ENCODE results near the gene COL9A1. TPM values are rescaled to one million over a fixed set of nuclear protein-coding genes. Genes with fewer than 3 reads are reported as not detected.

COL9A1 gene
- total RNA-seq, 4 donors from 2014 or later = 0.66 to 2.3 (median 1.2) TPM; not detected in 1

- H3K9me3 ChIP-seq = no peaks in the 10 kb centered on the region
- H3K27me3 ChIP-seq = peaks cover 0 to 30% of the 10 kb centered on the region in 2 donors
- H3K36me3 ChIP-seq = no peaks in the 10 kb centered on the region
- TF ChIP-seq POLR2A (IDR thresholded peaks at IDR 0.05) (no peak), CTCF (IDR thresholded peaks at IDR 0.05) (no peak), EP300 (IDR thresholded peaks at IDR 0.05) (no peak)
- no peak for DNase-seq (ENCODE audit: low spot score in 2 of 2)
- peaks cover 0 to 17% (median 0%) of the 10 kb centered on the region in 4 donors for H3K4me1 ChIP-seq
- H3K4me3 ChIP-seq = peak overlapping the region; percentile 16 to 48 (median 19)
- no peak overlapping the region for H3K27ac ChIP-seq
- WGBS, 2 donors = 2 to 3% methylated on average over 37 to 39 of the region's 39 CpGs
These were observed 20.5 kb downstream of the COL9A1 start for GRCh38 chr6:70282312-70282918.

- no peak overlapping the region for H3K27ac ChIP-seq
- no peaks in the 10 kb centered on the region for H3K36me3 ChIP-seq
- TF ChIP-seq CTCF (IDR thresholded peaks at IDR 0.05) = no peak
- no peak for TF ChIP-seq POLR2A (IDR thresholded peaks at IDR 0.05)
- no peak for TF ChIP-seq EP300 (IDR thresholded peaks at IDR 0.05)
- WGBS, 2 donors = 26 to 30% methylated on average over 8 of the region's 8 CpGs
- H3K4me3 ChIP-seq = peak overlapping the region in 2 of 4 donors; percentile 16 to 48
- DNase-seq (ENCODE audit: low spot score in 2 of 2) = no peak
- peaks cover 0 to 28% of the 10 kb centered on the region in 2 donors for H3K27me3 ChIP-seq
- H3K4me1 ChIP-seq = peaks cover 0 to 17% (median 0%) of the 10 kb centered on the region in 4 donors
- H3K9me3 ChIP-seq = no peaks in the 10 kb centered on the region
These were observed 21.0 kb downstream of the COL9A1 start for GRCh38 chr6:70281923-70282311.

- 71% methylated on average over 15 of the region's 15 CpGs for WGBS, 2 donors
- TF ChIP-seq EP300 (IDR thresholded peaks at IDR 0.05) (no peak), POLR2A (IDR thresholded peaks at IDR 0.05) (no peak), CTCF (IDR thresholded peaks at IDR 0.05) (no peak)
These were observed 22.5 kb downstream of the COL9A1 start for GRCh38 chr6:70280400-70280853.

GRCh38 chr6:70277470-70277869 is 25.4 kb downstream of the COL9A1 start:
- WGBS, 2 donors = 64 to 75% methylated on average over 2 of the region's 2 CpGs
- no peak for DNase-seq (ENCODE audit: low spot score in 2 of 2)
- H3K4me1 ChIP-seq = peaks cover 0 to 8% (median 0%) of the 10 kb centered on the region in 4 donors
- TF ChIP-seq EP300 (IDR thresholded peaks at IDR 0.05) (no peak), POLR2A (IDR thresholded peaks at IDR 0.05) (no peak), CTCF (IDR thresholded peaks at IDR 0.05) (no peak)
- no peaks in the 10 kb centered on the region for H3K36me3 ChIP-seq
- H3K27me3 ChIP-seq = peaks cover 0 to 10% of the 10 kb centered on the region in 2 donors
- no peaks in the 10 kb centered on the region for H3K9me3 ChIP-seq
- H3K4me3 ChIP-seq = no peak overlapping the region
- H3K27ac ChIP-seq = no peak overlapping the region

More at GRCh38 chr6:70280400-70280853, 22.5 kb downstream of the COL9A1 start:
- DNase-seq (ENCODE audit: low spot score in 2 of 2) = no peak
- no peak overlapping the region for H3K4me3 ChIP-seq
- H3K27me3 ChIP-seq = peaks cover 0 to 28% of the 10 kb centered on the region in 2 donors
- no peak overlapping the region for H3K27ac ChIP-seq
- no peaks in the 10 kb centered on the region for H3K36me3 ChIP-seq
- H3K9me3 ChIP-seq = no peaks in the 10 kb centered on the region
- peaks cover 0 to 17% (median 0%) of the 10 kb centered on the region in 4 donors for H3K4me1 ChIP-seq

GRCh38 chr6:70274338-70274737 is 28.5 kb downstream of the COL9A1 start:
- 83 to 92% methylated on average over 4 of the region's 4 CpGs for WGBS, 2 donors
- Histone ChIP-seq H3K9me3 (no peaks in the 10 kb centered on the region), H3K4me1 (no peaks in the 10 kb centered on the region), H3K27ac (no peak overlapping the region), H3K27me3 (no peaks in the 10 kb centered on the region), H3K4me3 (no peak overlapping the region), H3K36me3 (no peaks in the 10 kb centered on the region)
- TF ChIP-seq EP300 (IDR thresholded peaks at IDR 0.05) (no peak), POLR2A (IDR thresholded peaks at IDR 0.05) (no peak), CTCF (IDR thresholded peaks at IDR 0.05) (no peak)
- no peak for DNase-seq (ENCODE audit: low spot score in 2 of 2)

All from tibial nerve (tissue), 4 donors.